Esophagus muscularis mucosa (tissue), 4 donors: ENCODE measurements around the gene RNF181. TPM values are rescaled to one million over a fixed set of nuclear protein-coding genes. Genes with fewer than 3 reads are reported as not detected.
"Not testable (repeated sequence)": the region's sequence is repeated elsewhere in the genome, so short reads cannot be mapped to it uniquely, and the experiment has no call there.

ENCODE experiments used
- DNase-seq: peaks from one replicate; pipeline ENCODE4 v3.0.0-alpha.2; 2017; ENCODE audit errors: extremely low spot score
- H3K27ac ChIP-seq, 4 donors: fragments of 200-600 bp; sonication (generic); replicated peaks in 1 of 4; 1 replicate in 3 of 4; 2 replicates in 1 of 4; pipeline ENCODE4 v1.5.1; 2016 to 2019; ENCODE audit warnings: mild to moderate bottlenecking in 1 of 4
- H3K27me3 ChIP-seq, 4 donors: fragments of 200-600 bp; sonication (generic); one replicate each; pipeline versions ENCODE4 v1.5.1 to v1.6.0; 2016 to 2019
- H3K36me3 ChIP-seq, 4 donors: fragments of 200-600 bp; sonication (generic); one replicate each; pipeline ENCODE4 v1.5.1; 2016 to 2019
- H3K4me1 ChIP-seq, 4 donors: fragments of 200-600 bp; sonication (generic); one replicate each; pipeline ENCODE4 v1.5.1; 2016 to 2019
- H3K4me3 ChIP-seq, 4 donors: fragments of 200-600 bp; sonication (generic); 1 replicate in 2 of 4; 2 replicates in 2 of 4; pipeline ENCODE4 v1.5.1; 2016 to 2019; ENCODE audit warnings: mild to moderate bottlenecking in 4 of 4, moderate library complexity in 1 of 4
- H3K9me3 ChIP-seq, 4 donors: fragments of 200-600 bp; sonication (generic); 1 replicate in 3 of 4; 2 replicates in 1 of 4; pipeline ENCODE4 v1.5.1; 2016 to 2019
- CTCF ChIP-seq, 3 experiments: fragments of 200-600 bp in 2 of 3; fragments of 450-650 bp in 1 of 3; sonication (generic) in 2 of 3; IDR thresholded peaks; one replicate each; pipeline ENCODE4 v1.5.1; 2017 to 2019; ENCODE audit warnings: antibody characterized with exemption in 3 of 3, mild to moderate bottlenecking in 2 of 3, moderate library complexity in 1 of 3
- EP300 ChIP-seq: sonication (generic); formaldehyde crosslinking; IDR thresholded peaks from one replicate; pipeline ENCODE4 v1.6.1; 2017; ENCODE audit warnings: antibody characterized with exemption
- POLR2A ChIP-seq: fragments of 450-650 bp; IDR thresholded peaks from one replicate; pipeline ENCODE4 v1.6.1; 2017; ENCODE audit warnings: antibody characterized with exemption, moderate library complexity, mild to moderate bottlenecking, low read depth
- POLR2AphosphoS5 ChIP-seq, 2 donors: sonication (generic); formaldehyde crosslinking; IDR thresholded peaks; one replicate each; pipeline ENCODE4 v1.6.1; 2017; ENCODE audit warnings: antibody characterized with exemption in 2 of 2
- WGBS: methylation state at CpG from one replicate; pipeline ENCODE4 v1.1.5; 2018; 5-methylcytosine and 5-hydroxymethylcytosine counted together
- intact Hi-C: fragments of 100-400 bp; cut with DNase I; formaldehyde crosslinking; loops from one replicate; pipeline ENCODE4 v1.15.1; 2023
- total RNA-seq, 4 donors: library from RNA; depleted of rRNA; stranded (reverse); fragments of >200 nt; gene quantifications; one replicate each; pipeline versions ENCODE4 v1.1.0 to v1.2.1, GENCODE V29; 2016

Gene RNF181
- total RNA-seq, 4 donors from 2014 or later, result 133 to 142 (median 138) TPM

- no peak overlapping the region for H3K27ac ChIP-seq
- no peak for DNase-seq
- H3K4me1 ChIP-seq, result peaks cover 0 to 9% (median 0%) of the 10 kb centered on the region in 4 donors
- no peak overlapping the region for H3K4me3 ChIP-seq
- H3K36me3 ChIP-seq, result peaks cover 42 to 98% (median 74%) of the 10 kb centered on the region in 4 donors
- no peaks in the 10 kb centered on the region for H3K9me3 ChIP-seq
- intact Hi-C loops, result no loop called here
- WGBS, result 60% methylated on average over 2 of the region's 6 CpGs
- no peak for TF ChIP-seq CTCF (IDR thresholded peaks at IDR 0.05)
- no peak for TF ChIP-seq EP300
- no peak for TF ChIP-seq POLR2A
- no peak for TF ChIP-seq POLR2AphosphoS5 (IDR thresholded peaks at IDR 0.05)
- H3K27me3 ChIP-seq, result no peaks in the 10 kb centered on the region
These were observed 42.4 kb upstream of the RNF181 start for GRCh38 chr2:85553184-85553583.

- no peaks in the 10 kb centered on the region for H3K9me3 ChIP-seq
- no peaks in the 10 kb centered on the region for H3K27me3 ChIP-seq
- no peak for TF ChIP-seq EP300
- no peak for TF ChIP-seq CTCF (IDR thresholded peaks at IDR 0.05)
- TF ChIP-seq POLR2AphosphoS5 (IDR thresholded peaks at IDR 0.05), result no peak
- TF ChIP-seq POLR2A, result no peak
- DNase-seq, result no peak
- H3K4me1 ChIP-seq, result peaks cover 4 to 23% (median 12%) of the 10 kb centered on the region in 4 donors
- intact Hi-C loops, result no loop called here
- H3K4me3 ChIP-seq, result no peak overlapping the region
- WGBS, result 91% methylated on average over 3 of the region's 3 CpGs
- peaks cover 42 to 93% (median 71%) of the 10 kb centered on the region in 4 donors for H3K36me3 ChIP-seq
- H3K27ac ChIP-seq, result no peak overlapping the region
These were observed 40.4 kb upstream of the RNF181 start for GRCh38 chr2:85554980-85555612.

- TF ChIP-seq EP300 (no peak), POLR2AphosphoS5 (IDR thresholded peaks at IDR 0.05) (no peak), POLR2A (no peak), CTCF (IDR thresholded peaks at IDR 0.05) (no peak)
- Histone ChIP-seq H3K27me3 (no peaks in the 10 kb centered on the region), H3K36me3 (peaks cover 26 to 73% (median 53%) of the 10 kb centered on the region in 4 donors), H3K27ac (no peak overlapping the region), H3K4me1 (peaks cover 16 to 31% (median 24%) of the 10 kb centered on the region in 4 donors), H3K4me3 (no peak overlapping the region), H3K9me3 (no peaks in the 10 kb centered on the region)
- 87% methylated on average over 5 of the region's 5 CpGs for WGBS
- intact Hi-C loops, result no loop called here
- no peak for DNase-seq
These were observed 38.4 kb upstream of the RNF181 start for GRCh38 chr2:85557130-85557529.

GRCh38 chr2:85558160-85558559 is 37.4 kb upstream of the RNF181 start:
- TF ChIP-seq POLR2A (no peak), CTCF (IDR thresholded peaks at IDR 0.05) (no peak), POLR2AphosphoS5 (IDR thresholded peaks at IDR 0.05) (no peak), EP300 (no peak)
- 100% methylated on average over 1 of the region's 1 CpG for WGBS
- Histone ChIP-seq H3K36me3 (peaks cover 20 to 63% (median 43%) of the 10 kb centered on the region in 4 donors), H3K4me1 (peaks cover 19 to 33% (median 26%) of the 10 kb centered on the region in 4 donors), H3K27ac (no peak overlapping the region), H3K4me3 (no peak overlapping the region), H3K9me3 (no peaks in the 10 kb centered on the region), H3K27me3 (no peaks in the 10 kb centered on the region)
- no peak for DNase-seq
- intact Hi-C loops, result no loop called here

- not testable (repeated sequence) for DNase-seq, H3K27ac ChIP-seq, H3K27me3 ChIP-seq, H3K9me3 ChIP-seq
- Histone ChIP-seq H3K4me1 (peaks cover 19 to 33% (median 26%) of the 10 kb centered on the region in 4 donors), H3K4me3 (peak overlapping the region; percentile 70 to 93 (median 79)), H3K36me3 (peaks cover 3 to 41% (median 21%) of the 10 kb centered on the region in 4 donors)
- WGBS, result 85% methylated on average over 12 of the region's 12 CpGs
- intact Hi-C loops, result loop anchor here (5.0 kb wide), 1 partner anchor 37 kb away; the partner anchor contains the start of gene RNF181
These were observed 35.2 kb upstream of the RNF181 start for GRCh38 chr2:85560403-85560726.
